ENCODE data around the gene TMEM119. TPM values are rescaled to one million over a fixed set of nuclear protein-coding genes. Genes with fewer than 3 reads are reported as not detected.

TMEM119 gene
- total and polyA plus RNA-seq, 10 of the 15 experiments (the other 5 are each of a cell fraction or from before 2014, with no cell fraction given) = 0.11 to 0.44 (median 0.19) TPM; not detected in 5

GRCh38 chr12:108638997-108639822, 41.3 kb upstream of the TMEM119 start (continued):
- TF ChIP-seq FOXK2 (IDR thresholded peaks at IDR 0.05) = no peak
- no peak for TF ChIP-seq POLR2AphosphoS5 (IDR thresholded peaks at IDR 0.05; ENCODE audit: low read length)
- TF ChIP-seq ZNF24 (IDR thresholded peaks at IDR 0.05) = no peak

- peak overlapping the region; percentile 65 for H3K27ac ChIP-seq (ENCODE audit: control insufficient read depth, insufficient read depth)
- in situ Hi-C loops (cut with MboI) = loop anchor here (10.0 kb wide), 1 partner anchor 457 kb away; the partner anchor contains the start of genes ALKBH2 and UNG
- DNase-seq (ENCODE audit: low read depth, low spot score) = no peak
- no peaks in the 10 kb centered on the region for H4K20me1 ChIP-seq (ENCODE audit: control insufficient read depth, insufficient read depth)
- H3K79me2 ChIP-seq (ENCODE audit: control insufficient read depth, insufficient read depth, low read length) = peaks cover 14% of the 10 kb centered on the region
- intact Hi-C loops (cut with micrococcal nuclease; ENCODE audit: unreplicated experiment) = loop anchor here (10.0 kb wide), 2 partner anchors 303 to 457 kb away; partner anchors contain the start of genes ALKBH2, CMKLR1 and UNG
- peak overlapping the region; percentile 82 for H3K4me2 ChIP-seq (ENCODE audit: control insufficient read depth, insufficient read depth)
- BruUV-seq (replicated peaks) = no TSS peak
- no peak for ATAC-seq
- peak overlapping the region; percentile 46 for H3K9ac ChIP-seq (ENCODE audit: control insufficient read depth, insufficient read depth, low read length)
- peak overlapping the region; percentile 62; the same call in 1 of the 2 replicates for H3K4me3 ChIP-seq
- no peaks in the 10 kb centered on the region for H3K27me3 ChIP-seq (replicated peaks in 1 of 2; ENCODE audit: control insufficient read depth in 2 of 2, insufficient read depth in 2 of 2, low read length in 1 of 2)
- RAD21 ChIA-PET (ENCODE audit: unreplicated experiment) = interaction anchor here (1.2 to 17.3 kb wide), 5 partner anchors 15 to 181 kb away, joined by 3 to 413 read pairs (median 221); partner anchors contain the start of genes ISCU and SART3
- POLR2A ChIA-PET = interaction anchor here (0.5 to 10.5 kb wide), 7 partner anchors 22 to 219 kb away, joined by 3 to 199 read pairs (median 11); partner anchors contain the start of gene SSH1
- FAIRE-seq = no peak
- H3K4me1 ChIP-seq (ENCODE audit: control insufficient read depth, insufficient read depth, low read length) = peaks cover 80% of the 10 kb centered on the region
- H2AFZ ChIP-seq (ENCODE audit: control insufficient read depth, low read depth, low read length) = no peak overlapping the region
- 82% methylated on average over 18 of the region's 18 CpGs for WGBS (ENCODE audit: insufficient coverage, insufficient replicate concordance, low lambda C conversion rate, missing lambda C conversion rate)
- H3K36me3 ChIP-seq (ENCODE audit: control insufficient read depth in 2 of 2, insufficient read depth in 2 of 2, low read length in 1 of 2) = no peaks in the 10 kb centered on the region; a peak in 1 of 4 replicates
- no peaks in the 10 kb centered on the region for H3K9me3 ChIP-seq (replicated peaks; ENCODE audit: control insufficient read depth, insufficient read depth, low read length)
- SMC1A ChIA-PET (ENCODE audit: uncharacterized antibody, unreplicated experiment) = interaction anchor here (0.9 to 16.7 kb wide), 9 partner anchors 8 to 166 kb away, joined by 3 to 397 read pairs (median 5); partner anchors contain the start of genes ISCU and SART3
- CTCF ChIA-PET = interaction anchor here (1.1 to 17.2 kb wide), 8 partner anchors 8 to 317 kb away, joined by 3 to 244 read pairs (median 4); partner anchors contain the start of gene ISCU
- TF ChIP-seq RUNX3 (IDR thresholded peaks at IDR 0.05; ENCODE audit: low read length) = no peak
- TF ChIP-seq YY1 (IDR thresholded peaks at IDR 0.05; ENCODE audit: low read depth, low read length) = no peak
- no peak for TF ChIP-seq DPF2 (IDR thresholded peaks at IDR 0.05)
- TF ChIP-seq NRF1 (conservative IDR thresholded peaks at IDR 0.05; ENCODE audit: low read depth, low read length) = no peak
- no peak for TF ChIP-seq BMI1 (IDR thresholded peaks at IDR 0.05; ENCODE audit: borderline replicate concordance)
- peak; percentile 51; the same call in 1 of the 2 replicates for TF ChIP-seq SPI1 (IDR thresholded peaks at IDR 0.05; ENCODE audit: borderline replicate concordance, insufficient read depth, low read depth, low read length)
- no peak for TF ChIP-seq SUPT20H (IDR thresholded peaks at IDR 0.05; ENCODE audit: borderline replicate concordance, control insufficient read depth, low read depth, low read length)
- no peak for TF ChIP-seq MYC (IDR thresholded peaks at IDR 0.05; ENCODE audit: insufficient read depth, insufficient read length, insufficient replicate concordance, low read length, severe bottlenecking)
- TF ChIP-seq MAX (IDR thresholded peaks at IDR 0.05; ENCODE audit: low read depth, low read length) = no peak
- TF ChIP-seq HDAC2 (IDR thresholded peaks at IDR 0.05) = no peak
- TF ChIP-seq SP1 (IDR thresholded peaks at IDR 0.05; ENCODE audit: low read depth, low read length) = no peak
- TF ChIP-seq MXI1 (IDR thresholded peaks at IDR 0.05; ENCODE audit: low read depth, low read length) = no peak
- TF ChIP-seq GATAD2B (conservative IDR thresholded peaks at IDR 0.05; ENCODE audit: low read depth) = no peak
- TF ChIP-seq ZBED1 (IDR thresholded peaks at IDR 0.05; ENCODE audit: borderline replicate concordance) = no peak
- no peak for TF ChIP-seq E2F8 (IDR thresholded peaks at IDR 0.05; ENCODE audit: low read depth, partially characterized antibody)
- TF ChIP-seq TCF3 (IDR thresholded peaks at IDR 0.05; ENCODE audit: borderline replicate concordance, insufficient read depth, low read depth, low read length) = no peak
Measured at GRCh38 chr12:108638141-108638827, 40.4 kb upstream of the TMEM119 start.

Data from GM12878 (cell line).